Lung (tissue), 12 donors: Measurements from ENCODE around the gene NAGLU. TPM values are rescaled to one million over a fixed set of nuclear protein-coding genes. Genes with fewer than 3 reads are reported as not detected.

Experiments used
- ATAC-seq: fragments of 200-7000 bp; cut with Tn5 transposase; one replicate; pipeline ENCODE4 v1.9.1; 2020; ENCODE audit warnings: moderate number of reproducible peaks; ENCODE audit not compliant: insufficient read depth, low FRiP score
- DNase-seq, 3 donors: peaks; one replicate each; pipeline ENCODE4 v3.0.0-alpha.2; 2013 to 2017
- H3K27ac ChIP-seq, 2 donors: one replicate each; pipeline ENCODE4 v1.5.1; 2013; ENCODE audit warnings: mild to moderate bottlenecking in 2 of 2, moderate library complexity in 2 of 2, control low read depth in 1 of 2, inconsistent platforms in 1 of 2, low read depth in 1 of 2, low read length in 1 of 2
- H3K27me3 ChIP-seq, 3 donors: one replicate each; pipeline ENCODE4 v1.5.1; 2013; ENCODE audit warnings: low read length in 2 of 3; ENCODE audit not compliant: control insufficient read depth in 3 of 3, insufficient read depth in 3 of 3
- H3K36me3 ChIP-seq, 4 donors: one replicate each; pipeline ENCODE4 v1.5.1; 2013; ENCODE audit warnings: low read length in 4 of 4, mild to moderate bottlenecking in 1 of 4, moderate library complexity in 1 of 4; ENCODE audit not compliant: control insufficient read depth in 4 of 4, insufficient read depth in 4 of 4
- H3K4me1 ChIP-seq, 5 donors: one replicate each; pipeline ENCODE4 v1.5.1; 2013; ENCODE audit warnings: low read length in 5 of 5, mild to moderate bottlenecking in 2 of 5, moderate library complexity in 1 of 5; ENCODE audit not compliant: control insufficient read depth in 5 of 5, insufficient read depth in 5 of 5
- H3K4me3 ChIP-seq: one replicate; pipeline ENCODE4 v1.5.1; 2013; ENCODE audit warnings: mild to moderate bottlenecking, control low read depth, moderate library complexity
- H3K9ac ChIP-seq, 2 donors: one replicate each; pipeline ENCODE4 v1.5.1; 2013; ENCODE audit warnings: low read length in 2 of 2, control low read depth in 1 of 2; ENCODE audit not compliant: insufficient read depth in 1 of 2
- H3K9me3 ChIP-seq, 4 donors: one replicate each; pipeline ENCODE4 v1.5.1; 2013; ENCODE audit warnings: low read length in 3 of 4, mild to moderate bottlenecking in 1 of 4, moderate library complexity in 1 of 4; ENCODE audit not compliant: control insufficient read depth in 4 of 4, insufficient read depth in 3 of 4
- CTCF ChIP-seq: IDR thresholded peaks from 2 replicates; pipeline ENCODE4 v1.5.1; 2012; ENCODE audit warnings: mild to moderate bottlenecking; ENCODE audit errors: control extremely low read depth, extremely low read depth
- WGBS, 2 donors: extraction: QIAGEN DNeasy Blood & Tissue Kit; methylation state at CpG; one replicate each; pipeline ENCODE4 v1.1.7; 2013; 5-methylcytosine and 5-hydroxymethylcytosine counted together
- polyA plus RNA-seq, 2 donors: library from polyadenylated mRNA; stranded (reverse); fragments of 200-250 nt; gene quantifications; one replicate each; pipeline ENCODE4 v1.2.1, GENCODE V29; 2013
- total RNA-seq, 2 donors: library from RNA; depleted of rRNA in 1 of 2; stranded (reverse); fragments of >200 nt in 1 of 2; gene quantifications; one replicate each; pipeline ENCODE4 v1.2.1, GENCODE V29; 2014 to 2021
- donor health status: control.
- donor health status: control.
- donor health status: Bipolar disorder and iron deficiency.
- donor health status: healthy.
- donor health status: DM: yes; HTN: yes; CAD: no.

Gene NAGLU
- total and polyA plus RNA-seq, 4 donors = 16.8 to 69.8 (median 35.1) TPM

GRCh38 chr17:42507671-42508070, 28.4 kb upstream of the NAGLU start:
- DNase-seq (no peak), ATAC-seq (no peak)
- Histone ChIP-seq H3K27ac (no peak overlapping the region), H3K9ac (no peak overlapping the region), H3K4me3 (no peak overlapping the region), H3K4me1 (peaks cover 0 to 8% (median 0%) of the 10 kb centered on the region in 5 donors), H3K27me3 (no peaks in the 10 kb centered on the region), H3K36me3 (peaks cover 19 to 42% (median 29%) of the 10 kb centered on the region in 4 donors), H3K9me3 (no peaks in the 10 kb centered on the region)
- 98 to 99% methylated on average over 4 of the region's 4 CpGs for WGBS, 2 donors
- TF ChIP-seq CTCF = no peak

- no peaks in the 10 kb centered on the region for H3K9me3 ChIP-seq
- WGBS, 2 donors = 70 to 74% methylated on average over 12 of the region's 12 CpGs
- H3K27me3 ChIP-seq = no peaks in the 10 kb centered on the region
- no peak for TF ChIP-seq CTCF
- no peak overlapping the region for H3K4me3 ChIP-seq
- peaks cover 0 to 8% (median 0%) of the 10 kb centered on the region in 5 donors for H3K4me1 ChIP-seq
- DNase-seq = no peak
- H3K27ac ChIP-seq = no peak overlapping the region
- no peak for ATAC-seq
- no peak overlapping the region for H3K9ac ChIP-seq
- peaks cover 17 to 41% (median 25%) of the 10 kb centered on the region in 4 donors for H3K36me3 ChIP-seq
These were observed 27.4 kb upstream of the NAGLU start for GRCh38 chr17:42508426-42509165.

GRCh38 chr17:42509409-42509808, 26.6 kb upstream of the NAGLU start:
- WGBS, 2 donors = 84% methylated on average over 5 of the region's 5 CpGs
- Histone ChIP-seq H3K9ac (no peak overlapping the region), H3K4me1 (peaks cover 0 to 8% (median 0%) of the 10 kb centered on the region in 5 donors), H3K9me3 (no peaks in the 10 kb centered on the region), H3K4me3 (no peak overlapping the region), H3K36me3 (peaks cover 19 to 43% (median 24%) of the 10 kb centered on the region in 4 donors), H3K27me3 (no peaks in the 10 kb centered on the region), H3K27ac (no peak overlapping the region)
- no peak for ATAC-seq
- TF ChIP-seq CTCF = no peak
- DNase-seq = no peak
